HTERT RPE-1 (cell line): Measurements from ENCODE around the gene ZNF100.
"Not testable (repeated sequence)": the region's sequence is repeated elsewhere in the genome, so short reads cannot be mapped to it uniquely, and the experiment has no call there.

Experiments
- in situ Hi-C: fragments of 300-500 bp; cut with MboI; formaldehyde crosslinking; loops from 4 replicates; pipeline ENCODE4 v1.14.3; 2020; ENCODE audit warnings: low sequenced_read_pairs

Gene ZNF100

DNA sequence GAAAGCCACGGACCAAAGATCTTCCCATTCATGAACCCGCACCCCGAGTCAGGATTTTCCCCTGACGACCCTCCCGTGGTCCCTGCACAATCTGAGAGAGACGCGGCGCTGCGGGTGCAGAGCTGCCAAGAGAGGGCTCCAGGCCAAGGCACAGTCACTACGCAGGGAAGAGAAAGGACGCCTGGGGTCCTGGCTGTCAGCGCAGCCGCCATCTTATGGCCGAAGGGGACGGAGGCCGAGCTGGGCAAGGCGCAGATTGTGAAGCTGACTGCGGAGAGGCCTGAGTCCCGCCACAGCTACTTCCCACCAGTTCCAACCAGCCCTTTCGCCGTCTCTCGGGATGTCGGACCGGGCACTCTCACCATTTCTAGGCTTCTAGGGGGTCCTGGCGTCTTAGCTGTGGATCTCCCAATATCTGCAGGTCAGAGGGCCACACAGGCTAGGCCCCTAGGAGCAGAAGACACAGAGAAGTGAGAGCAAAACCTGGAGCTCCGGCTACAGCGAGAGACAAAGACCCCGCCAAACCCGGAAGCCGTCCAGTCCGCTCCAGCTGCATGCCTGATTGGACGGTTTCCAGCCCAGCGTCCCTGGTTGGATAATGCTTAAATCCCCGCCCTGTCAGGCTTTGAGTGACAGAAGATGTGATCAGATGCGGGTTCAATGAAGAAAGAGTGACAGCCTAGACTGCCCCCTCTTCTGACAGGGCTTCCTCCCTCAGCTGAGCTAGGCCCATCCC is at the start of gene ZNF100:
TSS of gene ZNF100 (minus strand) at position 515 of the 736 bp plus-strand sequence. CDS start at position 365, 150 bp downstream.
- in situ Hi-C loops: no loop called here

- in situ Hi-C loops: no loop called here
Observed at GRCh38 chr19:21812448-21812847, 45.1 kb upstream of the ZNF100 start.

- in situ Hi-C loops: not testable (repeated sequence)
Observed at GRCh38 chr19:21808400-21809000, 41.1 kb upstream of the ZNF100 start.

DNA sequence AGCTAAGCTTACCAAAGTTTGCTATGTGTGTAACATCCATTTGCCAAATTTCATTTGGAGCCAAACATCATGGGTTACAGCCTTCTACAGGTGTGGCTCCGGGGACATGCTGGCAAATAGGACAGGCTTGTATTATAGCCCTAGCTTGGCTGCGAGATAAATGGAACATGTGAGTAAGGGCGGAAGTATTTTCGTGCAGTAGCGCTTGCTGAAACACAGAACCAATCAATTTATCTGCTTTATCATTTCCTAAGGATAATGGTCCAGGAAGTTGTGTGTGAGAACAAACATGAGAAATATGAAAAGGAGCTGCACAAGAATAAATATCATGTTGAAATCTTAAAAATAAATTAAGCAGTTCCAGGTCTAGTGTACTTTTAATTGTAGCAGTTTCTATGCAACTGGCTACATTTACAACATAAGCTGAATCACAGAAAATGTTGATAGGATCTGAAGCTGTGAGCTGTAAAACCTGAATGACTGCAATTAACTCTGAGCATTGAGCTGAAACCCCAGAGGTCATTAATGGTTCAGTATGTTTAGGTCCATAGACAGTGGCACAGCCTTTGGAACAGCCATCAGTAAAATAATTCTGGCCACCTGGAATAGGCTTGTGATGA is 22.2 kb upstream of the ZNF100 start:
- in situ Hi-C loops: no loop called here

- in situ Hi-C loops: no loop called here
Observed at GRCh38 chr19:21786936-21787335, 19.6 kb upstream of the ZNF100 start.

DNA sequence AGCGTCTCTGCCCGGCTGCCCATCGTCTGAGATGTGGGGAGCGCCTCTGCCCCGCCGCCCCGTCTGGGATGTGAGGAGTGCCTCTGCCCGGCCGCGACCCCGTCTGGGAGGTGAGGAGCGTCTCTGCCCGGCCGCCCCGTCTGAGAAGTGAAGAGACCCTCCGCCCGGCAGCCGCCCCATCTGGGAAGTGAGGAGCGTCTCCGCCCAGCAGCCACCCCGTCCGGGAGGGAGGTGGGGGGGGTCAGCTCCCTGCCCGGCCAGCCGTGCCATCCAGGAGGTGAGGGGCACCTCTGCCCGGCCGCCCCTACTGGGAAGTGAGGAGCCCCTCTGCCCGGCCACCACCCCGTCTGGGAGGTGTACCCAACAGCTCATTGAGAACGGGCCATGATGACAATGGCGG is 8.4 kb upstream of the ZNF100 start:
- in situ Hi-C loops: not testable (repeated sequence)

GRCh38 chr19:21766705-21767064 is 694 bp downstream of the ZNF100 start:
- in situ Hi-C loops: not testable (repeated sequence)

GRCh38 chr19:21765151-21765550 is 2.2 kb downstream of the ZNF100 start:
- in situ Hi-C loops: no loop called here

DNA sequence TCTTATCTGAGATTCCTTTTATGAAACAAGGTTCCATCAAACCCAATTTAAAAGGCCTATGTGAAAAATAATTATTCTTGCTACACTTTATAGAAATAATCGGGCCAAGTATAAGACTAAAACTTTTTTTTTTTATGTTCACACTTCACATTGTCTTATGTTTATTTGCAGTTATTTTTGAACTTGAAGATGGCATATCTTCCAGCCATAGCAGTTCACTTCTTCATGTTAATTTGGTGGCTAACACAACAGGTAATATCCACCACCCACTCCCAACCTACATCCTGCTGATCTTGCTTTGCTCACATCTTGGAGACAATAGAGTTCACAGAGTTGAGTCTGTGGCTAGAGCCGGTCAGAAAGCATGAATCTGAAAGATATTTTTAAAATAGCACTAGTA is 5.8 kb downstream of the ZNF100 start:
- in situ Hi-C loops: not testable (repeated sequence)

GRCh38 chr19:21758296-21758695 is 9.1 kb downstream of the ZNF100 start:
- in situ Hi-C loops: no loop called here

DNA sequence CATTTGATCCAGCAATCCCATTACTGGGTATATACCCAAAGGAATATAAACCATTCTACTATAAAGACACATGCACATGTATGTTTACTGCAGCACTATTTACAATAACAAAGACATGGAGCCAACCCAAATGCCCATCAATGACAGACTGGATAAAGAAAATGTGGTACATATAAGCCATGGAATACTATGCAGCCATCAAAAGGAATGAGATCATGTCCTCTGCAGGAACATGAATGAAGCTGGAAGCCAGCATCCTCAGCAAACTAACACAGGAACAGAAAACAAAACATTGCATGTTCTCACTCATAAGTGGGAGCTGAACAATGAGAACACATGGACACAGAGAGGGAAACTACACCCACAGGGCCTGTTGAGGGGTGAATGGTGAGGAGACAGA is 11.8 kb downstream of the ZNF100 start:
- in situ Hi-C loops: not testable (repeated sequence)

- in situ Hi-C loops: no loop called here
Observed at GRCh38 chr19:21751384-21751783, 16.0 kb downstream of the ZNF100 start.

DNA sequence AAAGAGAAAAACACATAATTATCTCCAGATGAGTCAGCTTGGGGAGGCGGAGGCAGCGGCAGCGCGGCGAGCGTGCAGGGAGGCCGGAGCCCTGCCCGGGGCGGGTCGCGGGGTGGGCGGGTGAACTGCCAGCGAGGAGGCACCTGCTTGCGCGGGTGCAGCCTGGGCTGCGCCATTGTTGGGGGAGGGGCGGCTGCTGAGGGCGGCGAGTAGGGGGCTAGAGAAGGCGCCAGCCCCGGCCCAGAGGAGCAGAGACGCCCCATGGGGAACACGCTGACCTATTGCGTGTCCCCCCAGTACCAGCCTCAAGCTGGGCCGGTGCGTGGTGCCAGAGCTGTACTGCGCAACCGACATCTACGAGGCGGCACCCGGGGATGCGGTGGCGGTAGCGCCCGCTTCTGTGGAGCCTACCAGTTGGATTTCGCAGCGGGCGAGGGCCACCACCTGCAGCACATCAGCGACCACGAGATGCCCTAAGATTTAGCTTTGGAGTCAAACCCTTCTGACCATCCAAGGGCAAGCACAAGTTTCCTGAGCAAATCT is 16.7 kb downstream of the ZNF100 start:
- in situ Hi-C loops: no loop called here

DNA sequence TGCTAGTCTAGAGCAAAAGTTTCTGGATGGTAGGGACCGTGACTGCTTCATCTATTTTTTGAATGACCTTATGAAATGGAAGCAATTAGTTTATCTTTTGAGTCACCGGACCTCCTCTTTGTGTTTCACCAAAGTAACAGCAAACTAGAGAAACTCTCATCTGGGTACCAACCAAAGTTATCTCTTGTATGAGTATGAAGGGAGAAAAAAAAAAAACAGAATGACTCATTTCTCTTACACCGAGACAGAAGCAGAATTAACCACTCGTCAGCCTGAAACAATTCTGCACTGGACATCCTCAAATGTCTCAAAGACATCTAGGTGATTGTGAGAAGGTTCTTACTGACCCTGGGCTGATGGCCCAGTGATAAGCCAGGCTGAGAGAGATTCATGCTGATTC is 18.3 kb downstream of the ZNF100 start:
- in situ Hi-C loops: no loop called here

DNA sequence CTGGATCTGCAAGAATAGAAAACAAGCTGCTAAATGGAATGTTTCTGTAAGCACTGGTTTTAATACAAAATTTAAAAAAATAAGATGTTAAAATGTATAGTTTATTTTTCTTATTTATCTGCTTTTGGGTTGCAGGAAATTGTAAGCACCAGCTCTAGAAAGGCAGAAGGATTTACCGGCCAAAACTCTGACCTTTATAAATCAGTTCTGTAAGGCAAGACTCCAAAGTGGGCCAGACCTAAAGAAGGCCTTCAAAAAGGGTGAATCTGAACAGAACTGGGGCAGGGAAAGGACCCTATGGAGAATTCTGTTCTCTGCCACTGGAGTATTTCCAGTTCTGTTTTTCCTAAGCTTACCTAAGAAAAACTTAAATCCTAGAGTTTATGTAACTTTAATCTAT is 19.3 kb downstream of the ZNF100 start:
- in situ Hi-C loops: no loop called here

DNA sequence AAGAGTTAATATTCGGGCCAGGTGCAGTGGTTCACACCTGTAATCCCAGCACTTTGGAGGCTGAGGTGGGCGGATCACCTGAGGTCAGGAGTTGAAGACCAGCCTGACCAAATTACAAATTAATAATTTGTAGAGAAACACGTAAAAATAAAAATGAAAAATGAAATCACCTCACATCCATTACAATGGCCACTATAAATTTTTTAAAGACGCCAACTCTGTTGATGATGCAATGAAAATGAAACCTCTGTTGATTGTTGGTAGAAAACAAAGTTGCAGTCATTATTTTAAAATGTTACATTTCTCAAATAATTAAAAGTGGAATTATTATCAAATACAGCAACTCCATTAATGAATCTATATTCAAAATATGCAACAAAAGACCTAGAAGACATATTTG is 26.8 kb downstream of the ZNF100 start:
- in situ Hi-C loops: no loop called here

- in situ Hi-C loops: not testable (repeated sequence)
Observed at GRCh38 chr19:21726942-21727747, 40.2 kb downstream of the ZNF100 start.

- in situ Hi-C loops: no loop called here
Observed at GRCh38 chr19:21713761-21714160, 53.6 kb downstream of the ZNF100 start.

DNA sequence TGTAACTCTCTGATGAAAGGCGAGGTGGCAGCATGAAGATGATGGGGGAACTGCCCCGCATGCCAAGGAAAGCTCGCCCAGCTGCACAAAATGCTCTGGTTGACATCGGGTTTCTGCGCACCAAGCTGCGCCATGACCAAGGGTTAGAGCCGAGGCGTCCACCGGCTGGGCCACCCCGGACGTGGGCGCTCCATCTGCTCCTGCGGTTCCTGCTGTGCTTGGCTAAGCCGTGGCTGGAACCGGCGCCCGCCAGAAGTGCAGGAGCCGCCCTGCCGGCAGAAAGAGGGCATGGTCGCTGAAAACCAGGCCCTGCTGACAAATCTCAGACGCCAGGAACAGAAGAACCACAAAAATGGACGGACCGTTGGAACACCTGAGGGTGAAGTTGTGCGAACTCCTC is 57.9 kb downstream of the ZNF100 start:
- in situ Hi-C loops: no loop called here

DNA sequence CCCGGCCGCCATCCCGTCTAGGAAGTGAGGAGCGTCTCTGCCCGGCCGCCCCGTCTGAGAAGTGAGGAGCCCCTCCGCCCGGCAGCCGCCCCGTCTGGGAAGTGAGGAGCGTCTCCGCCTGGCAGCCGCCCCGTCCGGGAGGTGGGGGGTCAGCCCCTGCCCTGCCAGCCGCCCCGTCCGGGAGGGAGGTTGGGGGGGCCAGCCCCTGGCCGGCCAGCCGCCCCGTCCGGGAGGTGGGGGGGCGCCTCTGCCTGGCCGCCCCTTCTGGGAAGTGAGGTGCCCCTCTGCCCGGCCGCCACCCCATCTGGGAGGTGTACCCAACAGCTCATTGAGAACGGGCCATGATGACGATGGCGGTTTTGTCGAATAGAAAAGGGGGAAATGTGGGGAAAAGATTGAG is 59.5 kb downstream of the ZNF100 start:
- in situ Hi-C loops: not testable (repeated sequence)

GRCh38 chr19:21707065-21707464 is 60.3 kb downstream of the ZNF100 start:
- in situ Hi-C loops: no loop called here
